OCI-LY7 (cell line): ENCODE data around the gene ZNF385D.

Experiments used
- EZH2phosphoT487 ChIP-seq: fragments of 200-600 bp; sonication (generic); IDR thresholded peaks from 2 replicates; pipeline ENCODE4 v1.6.1; 2018; ENCODE audit warnings: low read depth, borderline replicate concordance, mild to moderate bottlenecking, mixed run types, antibody characterized with exemption, low read length, moderate library complexity, mixed read lengths
- TF ChIP-seq, protein P1 (sequence below): fragments of 200-600 bp; sonication (generic); conservative IDR thresholded peaks from 2 replicates; pipeline ENCODE4 v1.5.1; 2014; ENCODE audit warnings: mild to moderate bottlenecking, antibody characterized with exemption, low read length, moderate library complexity, mixed read lengths

DNA sequence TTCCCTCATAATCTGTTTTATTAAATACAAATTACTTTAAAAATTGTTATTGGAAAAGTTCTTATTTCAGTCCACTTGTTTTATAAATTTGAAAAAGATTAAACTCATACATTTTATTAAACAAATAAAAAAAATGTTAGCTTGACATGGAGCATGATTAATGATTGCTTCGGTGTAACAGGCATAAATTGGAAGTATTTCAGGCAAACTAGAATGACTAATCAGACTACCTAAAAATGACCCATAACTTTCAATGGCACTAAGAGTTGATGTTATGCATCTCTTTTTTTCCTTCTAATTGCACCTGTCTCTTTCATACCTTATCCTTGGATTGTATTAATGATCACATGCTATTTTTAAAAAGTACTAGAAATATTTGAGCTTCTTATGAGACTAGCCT is 343.3 kb downstream of the ZNF385D start:
- TF ChIP-seq, protein P1, sequence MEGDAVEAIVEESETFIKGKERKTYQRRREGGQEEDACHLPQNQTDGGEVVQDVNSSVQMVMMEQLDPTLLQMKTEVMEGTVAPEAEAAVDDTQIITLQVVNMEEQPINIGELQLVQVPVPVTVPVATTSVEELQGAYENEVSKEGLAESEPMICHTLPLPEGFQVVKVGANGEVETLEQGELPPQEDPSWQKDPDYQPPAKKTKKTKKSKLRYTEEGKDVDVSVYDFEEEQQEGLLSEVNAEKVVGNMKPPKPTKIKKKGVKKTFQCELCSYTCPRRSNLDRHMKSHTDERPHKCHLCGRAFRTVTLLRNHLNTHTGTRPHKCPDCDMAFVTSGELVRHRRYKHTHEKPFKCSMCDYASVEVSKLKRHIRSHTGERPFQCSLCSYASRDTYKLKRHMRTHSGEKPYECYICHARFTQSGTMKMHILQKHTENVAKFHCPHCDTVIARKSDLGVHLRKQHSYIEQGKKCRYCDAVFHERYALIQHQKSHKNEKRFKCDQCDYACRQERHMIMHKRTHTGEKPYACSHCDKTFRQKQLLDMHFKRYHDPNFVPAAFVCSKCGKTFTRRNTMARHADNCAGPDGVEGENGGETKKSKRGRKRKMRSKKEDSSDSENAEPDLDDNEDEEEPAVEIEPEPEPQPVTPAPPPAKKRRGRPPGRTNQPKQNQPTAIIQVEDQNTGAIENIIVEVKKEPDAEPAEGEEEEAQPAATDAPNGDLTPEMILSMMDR, result no peak
- TF ChIP-seq EZH2phosphoT487, result no peak
